GM23338 (cell line): Measurements from ENCODE around the gene LCLAT1. TPM values are rescaled to one million over a fixed set of nuclear protein-coding genes. Genes with fewer than 3 reads are reported as not detected.

ENCODE experiments used
- ATAC-seq: fragments of 200-7000 bp; cut with Tn5 transposase; 3 replicates; pipeline ENCODE4 v1.9.1; 2020
- DNase-seq: peaks from one replicate; pipeline ENCODE4 v3.0.0-alpha.2; 2015; ENCODE audit warnings: low spot score
- H2AFZ ChIP-seq: fragments of 200-600 bp; sonication (generic); 2 replicates; pipeline ENCODE4 v1.8.0; 2016; ENCODE audit warnings: antibody characterized with exemption, mild to moderate bottlenecking, moderate library complexity
- H3F3A ChIP-seq: fragments of 200-600 bp; sonication (generic); replicated peaks from 2 replicates; pipeline ENCODE4 v1.8.0; 2017; ENCODE audit warnings: antibody characterized with exemption, mixed run types, low read depth
- H3K27ac ChIP-seq: fragments of 200-600 bp; sonication (generic); 2 replicates; pipeline ENCODE4 v1.6.1; 2016; ENCODE audit warnings: low read depth
- H3K27me3 ChIP-seq: fragments of 200-600 bp; sonication (generic); 2 replicates; pipeline ENCODE4 v1.8.0; 2016; ENCODE audit warnings: mild to moderate bottlenecking, mixed run types, moderate library complexity; ENCODE audit not compliant: insufficient read depth
- H3K36me3 ChIP-seq: fragments of 200-600 bp; sonication (generic); 2 replicates; pipeline ENCODE4 v1.8.0; 2016; ENCODE audit warnings: mild to moderate bottlenecking; ENCODE audit not compliant: insufficient read depth
- H3K4me1 ChIP-seq: fragments of 200-600 bp; sonication (generic); 2 replicates; pipeline ENCODE4 v1.8.0; 2016; ENCODE audit warnings: mild to moderate bottlenecking, moderate library complexity; ENCODE audit not compliant: insufficient read depth
- H3K4me2 ChIP-seq: fragments of 200-600 bp; sonication (generic); 2 replicates; pipeline ENCODE4 v1.7.1; 2017; ENCODE audit warnings: mixed run types
- H3K4me3 ChIP-seq: fragments of 200-600 bp; sonication (generic); 2 replicates; pipeline ENCODE4 v1.6.1; 2016; ENCODE audit warnings: mixed run types
- H3K79me2 ChIP-seq: fragments of 200-600 bp; sonication (generic); replicated peaks from 2 replicates; pipeline ENCODE4 v1.8.0; 2017; ENCODE audit warnings: mild to moderate bottlenecking; ENCODE audit not compliant: insufficient read depth
- H3K9me2 ChIP-seq: fragments of 200-600 bp; sonication (generic); 2 replicates; pipeline ENCODE4 v1.8.0; 2017; ENCODE audit not compliant: insufficient read depth
- H4K20me1 ChIP-seq: fragments of 200-600 bp; sonication (generic); replicated peaks from 2 replicates; pipeline ENCODE4 v1.8.0; 2017; ENCODE audit warnings: mild to moderate bottlenecking; ENCODE audit not compliant: insufficient read depth
- H3K27ac Mint-ChIP-seq: 2 replicates; pipeline ENCODE4 v1.8.0; 2020; ENCODE audit warnings: inconsistent platforms, mild to moderate bottlenecking, moderate library complexity, mixed read lengths
- H3K27me3 Mint-ChIP-seq: 3 replicates; pipeline ENCODE4 v1.8.0; 2022; ENCODE audit warnings: low read depth, mild to moderate bottlenecking, moderate library complexity, mixed read lengths, inconsistent platforms; ENCODE audit not compliant: insufficient read depth, poor library complexity
- H3K36me3 Mint-ChIP-seq: 3 replicates; pipeline ENCODE4 v1.8.0; 2021; ENCODE audit warnings: low read depth, mild to moderate bottlenecking, inconsistent platforms, moderate library complexity, mixed read lengths
- H3K4me1 Mint-ChIP-seq: 3 replicates; pipeline ENCODE4 v1.8.0; 2020; ENCODE audit warnings: mild to moderate bottlenecking, inconsistent platforms, mixed read lengths
- H3K4me3 Mint-ChIP-seq: 3 replicates; pipeline ENCODE4 v1.8.0; 2021; ENCODE audit warnings: moderate library complexity, mild to moderate bottlenecking, inconsistent platforms, mixed read lengths
- H3K9me3 Mint-ChIP-seq: 3 replicates; pipeline ENCODE4 v1.8.0; 2020; ENCODE audit warnings: moderate library complexity, mild to moderate bottlenecking, inconsistent platforms, mixed read lengths
- CREB1 ChIP-seq: fragments of 250-450 bp; sonication (Bioruptor Pico); IDR thresholded peaks from 2 replicates; pipeline ENCODE4 v1.5.0; 2020; ENCODE audit warnings: low read depth, mild to moderate bottlenecking, moderate library complexity
- CTCF ChIP-seq, 2 experiments: fragments of 200-600 bp in 1 of 2; sonication (generic) in 1 of 2; conservative IDR thresholded peaks; 2 replicates each; pipeline versions ENCODE4 v1.5.1 to v1.6.1; 2016 to 2017; ENCODE audit warnings: antibody characterized with exemption in 2 of 2, low read depth in 2 of 2, mild to moderate bottlenecking in 2 of 2, moderate library complexity in 1 of 2
- ETS1 ChIP-seq: IDR thresholded peaks from 2 replicates; pipeline ENCODE4 v1.6.1; 2016; ENCODE audit warnings: antibody characterized with exemption
- EZH2 ChIP-seq: fragments of 200-600 bp; sonication (generic); IDR thresholded peaks from one replicate; pipeline ENCODE4 v1.8.0; 2017; ENCODE audit warnings: antibody characterized with exemption, mild to moderate bottlenecking, low read depth; ENCODE audit not compliant: unreplicated experiment
- EZH2phosphoT487 ChIP-seq: fragments of 200-600 bp; sonication (generic); IDR thresholded peaks from one replicate; pipeline ENCODE4 v1.8.1; 2018; ENCODE audit warnings: antibody characterized with exemption; ENCODE audit not compliant: unreplicated experiment
- JUNB ChIP-seq: IDR thresholded peaks from one replicate; pipeline ENCODE4 v1.6.1; 2016; ENCODE audit warnings: antibody characterized with exemption; ENCODE audit not compliant: unreplicated experiment
- NANOG ChIP-seq: IDR thresholded peaks from 2 replicates; pipeline ENCODE4 v1.6.1; 2016; ENCODE audit warnings: antibody characterized with exemption, borderline replicate concordance
- POLR2AphosphoS5 ChIP-seq: IDR thresholded peaks from 2 replicates; pipeline ENCODE4 v1.6.1; 2016; ENCODE audit warnings: antibody characterized with exemption, low read depth
- REST ChIP-seq: IDR thresholded peaks from one replicate; pipeline ENCODE4 v1.6.1; 2018; ENCODE audit warnings: antibody characterized with exemption; ENCODE audit not compliant: unreplicated experiment
- STAT1 ChIP-seq: IDR thresholded peaks from one replicate; pipeline ENCODE4 v1.6.1; 2016; ENCODE audit warnings: antibody characterized with exemption; ENCODE audit not compliant: unreplicated experiment
- ZNF114 ChIP-seq: fragments of 250-450 bp; sonication (Bioruptor Pico); IDR thresholded peaks from 2 replicates; pipeline ENCODE4 v1.5.0; 2020; ENCODE audit warnings: mild to moderate bottlenecking, moderate library complexity
- ZNF331 ChIP-seq: fragments of 250-450 bp; sonication (Bioruptor Pico); IDR thresholded peaks from 2 replicates; pipeline ENCODE4 v1.5.0; 2020; ENCODE audit warnings: low read depth, mild to moderate bottlenecking, moderate library complexity
- ZNF462 ChIP-seq: fragments of 250-450 bp; sonication (Bioruptor Pico); IDR thresholded peaks from 2 replicates; pipeline ENCODE4 v1.5.0; 2020; ENCODE audit warnings: mild to moderate bottlenecking, moderate library complexity
- polyA plus RNA-seq: library from polyadenylated mRNA; unstranded; fragments of >200 nt; fragmentation: Nextera tagmentation; extraction: Ambion mirVana; gene quantifications from 2 replicates; pipeline ENCODE4 v1.2.1, GENCODE V29; 2016
- total RNA-seq: library from RNA; depleted of rRNA; stranded (reverse); fragments of >200 nt; shearing (Covaris generic); gene quantifications from 2 replicates; pipeline ENCODE4 v1.2.3, GENCODE V29; 2014

LCLAT1 gene
- total and polyA plus RNA-seq, 2 experiments from 2014 or later = 11.5 to 30.1 TPM

- no peaks in the 10 kb centered on the region for H3K36me3 ChIP-seq
- H2AFZ ChIP-seq = no peak overlapping the region
- Mint-ChIP-seq H3K4me3 (no peak overlapping the region), H3K27ac (no peak overlapping the region), H3K9me3 (no peaks in the 10 kb centered on the region), H3K27me3 (peaks cover 1% of the 10 kb centered on the region), H3K36me3 (no peaks in the 10 kb centered on the region; the same call in 2 of the 3 replicates), H3K4me1 (peaks cover 19% of the 10 kb centered on the region)
- no peaks in the 10 kb centered on the region for H3F3A ChIP-seq
- DNase-seq = no peak
- no peaks in the 10 kb centered on the region for H4K20me1 ChIP-seq
- ATAC-seq = no peak
- no peak overlapping the region for H3K27ac ChIP-seq
- H3K4me1 ChIP-seq = peaks cover 8% of the 10 kb centered on the region; the same call in 1 of the 2 replicates
- no peak overlapping the region for H3K4me3 ChIP-seq
- H3K9me2 ChIP-seq = peaks cover 34% of the 10 kb centered on the region; the same call in 1 of the 2 replicates
- no peaks in the 10 kb centered on the region for H3K27me3 ChIP-seq
- TF ChIP-seq STAT1 (no peak), CREB1 (CRISPR knock-in tag) (no peak), ZNF114 (CRISPR knock-in tag) (no peak), JUNB (no peak), NANOG (no peak), ZNF331 (CRISPR knock-in tag) (no peak), ZNF462 (CRISPR knock-in tag) (no peak), REST (no peak), POLR2AphosphoS5 (no peak), ETS1 (no peak), CTCF (conservative IDR thresholded peaks at IDR 0.05; ENCODE audit: low read depth in 2 of 2) (no peak), EZH2 (no peak), EZH2phosphoT487 (no peak)
- H3K4me2 ChIP-seq = no peak overlapping the region
- no peaks in the 10 kb centered on the region for H3K79me2 ChIP-seq
These were observed 209.0 kb downstream of the LCLAT1 start for GRCh38 chr2:30656079-30656478.
